Non-pigmented ciliary epithelial cell (primary cell): ENCODE data around the gene CLEC17A.
"Not testable (repeated sequence)": the region's sequence is repeated elsewhere in the genome, so short reads cannot be mapped to it uniquely, and the experiment has no call there.

Experiments
- DNase-seq: peaks from one replicate; pipeline ENCODE4 v3.0.0-alpha.2; 2010; ENCODE audit warnings: low read depth

CLEC17A gene

GRCh38 chr19:14580623-14581237 is 2.2 kb upstream of the CLEC17A start:
- DNase-seq = no peak

DNA sequence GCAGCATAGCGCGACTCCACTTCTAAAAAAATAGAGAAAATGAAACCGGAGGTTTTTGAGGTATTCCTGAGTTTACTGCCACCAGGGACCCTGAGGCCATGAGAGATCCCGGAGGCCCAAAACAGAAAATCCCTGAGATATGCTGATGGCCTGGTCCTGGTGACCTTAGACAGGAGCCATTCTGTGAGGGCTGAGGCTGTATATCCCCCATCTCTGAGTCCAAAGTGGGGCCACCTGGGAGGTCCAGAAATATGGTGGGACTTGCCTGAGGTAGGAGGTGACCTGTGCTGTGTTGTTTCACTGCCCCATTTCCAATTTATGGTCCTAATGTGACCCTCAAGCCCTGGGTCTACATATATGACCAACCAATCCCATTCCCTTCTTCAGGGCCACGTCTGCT is 1.5 kb downstream of the CLEC17A start:
- DNase-seq = not testable (repeated sequence)

DNA sequence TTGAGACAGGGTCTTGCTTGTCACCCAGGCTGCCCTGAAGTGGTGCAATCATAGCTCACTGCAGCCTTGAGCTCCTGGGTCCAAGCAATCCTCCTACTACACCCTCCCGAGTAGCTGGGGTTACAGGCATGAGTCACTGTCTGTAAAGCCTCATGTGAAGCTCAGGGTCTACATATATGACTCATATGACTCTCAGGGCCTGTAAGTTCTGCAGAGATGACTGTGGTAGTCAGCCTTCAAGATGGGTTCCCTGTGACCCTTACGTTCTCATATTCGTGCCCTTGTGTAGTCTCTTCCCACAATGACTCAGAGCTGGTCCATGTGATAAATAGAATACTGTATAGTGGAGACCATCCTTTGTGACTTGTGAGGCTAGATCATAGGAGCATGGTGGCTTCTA is 2.3 kb downstream of the CLEC17A start:
- DNase-seq = peak; percentile 36

DNA sequence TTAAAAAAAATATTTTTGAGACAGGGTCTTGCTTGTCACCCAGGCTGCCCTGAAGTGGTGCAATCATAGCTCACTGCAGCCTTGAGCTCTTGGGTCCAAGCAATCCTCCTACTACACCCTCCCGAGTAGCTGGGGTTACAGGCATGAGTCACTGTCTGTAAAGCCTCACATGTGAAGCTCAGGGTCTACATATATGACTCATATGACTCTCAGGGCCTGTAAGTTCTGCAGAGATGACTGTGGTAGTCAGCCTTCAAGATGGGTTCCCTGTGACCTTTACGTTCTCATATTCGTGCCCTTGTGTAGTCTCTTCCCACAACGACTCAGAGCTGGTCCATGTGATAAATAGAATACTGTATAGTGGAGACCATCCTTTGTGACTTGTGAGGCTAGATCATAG is 6.5 kb downstream of the CLEC17A start:
- not testable (repeated sequence) for DNase-seq

DNA sequence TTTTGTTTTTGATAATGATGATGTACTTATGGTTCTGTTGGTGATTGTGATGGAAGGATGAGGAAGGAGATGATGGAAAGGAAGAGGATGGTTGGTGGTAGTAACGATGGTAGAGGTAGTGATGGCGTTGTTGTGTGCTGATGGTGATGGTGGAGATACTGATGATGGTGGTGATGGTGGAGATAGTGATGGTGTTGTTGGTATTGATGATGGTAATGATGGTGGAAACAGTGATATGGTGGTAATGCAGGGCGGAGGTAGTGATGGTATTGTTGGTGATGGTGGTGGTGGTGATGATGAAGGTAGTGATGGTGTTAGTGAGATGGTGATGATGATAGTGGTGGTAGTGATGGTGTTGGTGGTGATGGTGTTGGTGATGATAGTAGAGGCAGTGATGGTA is 12.7 kb downstream of the CLEC17A start:
- no peak for DNase-seq

DNA sequence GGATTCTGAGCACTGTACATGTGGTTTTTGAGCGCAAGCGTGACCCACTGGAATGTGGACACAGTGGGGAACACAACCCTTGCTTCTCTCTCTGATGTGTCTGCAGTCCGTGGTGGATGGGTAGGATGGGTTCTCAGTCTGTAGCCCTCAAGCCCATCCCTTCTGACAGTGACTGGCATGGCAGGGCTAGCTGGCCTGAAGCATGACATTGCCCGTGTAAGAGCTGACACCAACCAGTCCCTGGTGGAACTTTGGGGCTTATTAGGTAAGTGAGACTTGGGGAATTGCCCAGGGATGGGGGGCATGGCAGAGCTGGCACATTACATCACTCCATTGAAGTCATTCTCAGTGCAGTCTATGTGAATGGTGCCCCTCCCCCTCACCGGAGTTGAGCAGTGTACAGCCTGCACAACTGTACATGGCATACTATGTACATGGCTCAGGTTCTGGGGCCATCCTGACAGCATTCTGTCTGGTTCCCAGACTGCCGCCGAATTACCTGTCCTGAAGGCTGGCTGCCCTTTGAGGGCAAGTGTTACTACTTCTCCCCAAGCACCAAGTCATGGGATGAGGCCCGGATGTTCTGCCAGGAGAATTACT is 16.8 kb downstream of the CLEC17A start:
- DNase-seq = no peak

DNA sequence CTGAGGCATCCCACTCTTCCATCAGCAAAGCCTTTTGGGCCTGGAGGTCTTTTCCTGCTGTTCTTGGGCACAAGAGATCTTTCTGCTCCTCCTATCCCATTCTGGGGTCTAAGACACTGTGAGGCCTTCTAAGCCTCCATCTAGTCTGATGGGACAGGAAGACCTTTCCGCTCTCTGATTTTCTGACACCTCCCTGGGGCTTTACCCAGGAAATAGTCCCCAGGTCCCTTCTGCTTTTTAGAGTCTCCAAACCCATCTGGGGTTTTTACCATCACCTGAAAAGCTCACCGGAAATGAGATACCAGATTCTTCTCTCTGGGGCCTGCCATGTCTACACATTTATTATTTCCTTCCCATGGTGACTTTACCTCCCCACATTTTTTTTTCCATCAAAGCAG is 21.1 kb downstream of the CLEC17A start:
- no peak for DNase-seq

DNA sequence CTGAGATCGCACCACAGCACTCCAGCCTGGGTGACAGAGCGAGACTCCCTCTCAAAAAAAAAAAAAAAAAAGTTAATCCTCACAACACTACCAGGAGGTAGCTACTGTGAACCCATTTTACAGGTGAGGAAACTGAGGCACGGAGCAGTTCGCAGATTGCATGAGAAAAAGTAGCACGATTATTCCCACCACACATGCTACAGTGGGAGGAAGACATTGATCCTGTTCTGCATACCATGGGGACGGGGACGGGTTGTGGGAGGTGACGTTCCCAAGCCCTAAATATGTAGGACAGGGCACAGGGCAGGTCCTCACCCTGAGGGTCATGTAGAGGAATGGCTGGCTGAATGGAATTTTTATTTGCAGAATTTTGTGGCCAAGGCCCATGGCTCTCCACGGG is 23.7 kb downstream of the CLEC17A start:
- DNase-seq = no peak

DNA sequence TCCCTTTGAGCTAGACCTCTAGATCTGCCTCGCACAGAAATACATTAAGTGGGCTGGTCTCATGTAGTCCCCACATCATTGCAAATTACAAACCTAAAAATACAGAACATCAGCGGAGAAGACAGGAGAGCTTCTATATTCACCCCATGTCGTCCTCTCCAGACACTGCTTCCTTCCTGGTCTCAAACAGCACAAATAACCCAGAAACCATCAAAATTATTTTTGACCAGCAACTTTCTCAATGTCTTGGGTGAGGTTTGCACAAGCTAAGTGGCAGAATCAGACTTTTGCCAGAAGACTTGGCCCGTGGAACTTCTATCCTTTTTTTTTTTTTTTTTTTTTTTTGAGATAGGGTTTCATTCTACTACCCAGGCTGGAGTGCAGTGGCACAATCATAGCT is 28.2 kb downstream of the CLEC17A start:
- no peak for DNase-seq

DNA sequence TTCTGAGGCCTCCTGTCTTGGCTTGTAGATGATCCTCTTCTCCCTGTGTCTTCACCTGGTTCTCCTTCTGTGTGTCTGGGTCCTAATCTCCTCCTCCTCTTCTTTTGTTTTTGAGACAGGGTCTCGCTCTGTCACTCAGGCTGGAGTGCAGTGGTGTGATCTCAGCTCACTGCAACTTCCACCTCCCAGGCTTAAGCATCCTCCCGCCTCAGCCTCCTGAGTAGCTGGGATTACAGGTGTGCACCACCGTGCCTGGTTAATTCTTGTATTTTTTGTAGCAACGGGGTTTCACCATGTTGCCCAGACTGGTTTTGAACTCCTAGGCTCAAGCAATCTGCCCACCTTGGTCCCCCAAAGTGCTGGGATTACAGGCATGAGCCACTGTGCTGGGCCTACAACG is 29.4 kb downstream of the CLEC17A start:
- not testable (repeated sequence) for DNase-seq

DNA sequence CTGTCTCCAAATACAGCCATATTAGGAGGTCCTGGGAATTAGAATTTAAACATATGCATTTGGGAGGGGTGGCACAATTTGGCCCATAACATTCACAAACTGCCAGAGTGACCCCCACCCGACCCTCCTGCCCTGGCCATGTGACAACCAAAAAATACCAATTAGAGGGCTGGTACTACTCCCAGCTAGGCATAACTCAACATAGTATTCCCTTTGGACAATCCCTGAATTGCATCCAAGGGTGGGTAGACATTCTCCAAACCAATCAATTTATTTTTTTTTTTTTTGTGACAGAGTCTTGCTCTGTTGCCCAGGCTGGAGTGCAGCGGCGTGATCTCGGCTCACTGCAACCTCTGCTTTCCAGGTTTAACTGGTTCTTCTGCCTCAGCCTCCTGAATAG is 29.8 kb downstream of the CLEC17A start:
- DNase-seq = no peak

DNA sequence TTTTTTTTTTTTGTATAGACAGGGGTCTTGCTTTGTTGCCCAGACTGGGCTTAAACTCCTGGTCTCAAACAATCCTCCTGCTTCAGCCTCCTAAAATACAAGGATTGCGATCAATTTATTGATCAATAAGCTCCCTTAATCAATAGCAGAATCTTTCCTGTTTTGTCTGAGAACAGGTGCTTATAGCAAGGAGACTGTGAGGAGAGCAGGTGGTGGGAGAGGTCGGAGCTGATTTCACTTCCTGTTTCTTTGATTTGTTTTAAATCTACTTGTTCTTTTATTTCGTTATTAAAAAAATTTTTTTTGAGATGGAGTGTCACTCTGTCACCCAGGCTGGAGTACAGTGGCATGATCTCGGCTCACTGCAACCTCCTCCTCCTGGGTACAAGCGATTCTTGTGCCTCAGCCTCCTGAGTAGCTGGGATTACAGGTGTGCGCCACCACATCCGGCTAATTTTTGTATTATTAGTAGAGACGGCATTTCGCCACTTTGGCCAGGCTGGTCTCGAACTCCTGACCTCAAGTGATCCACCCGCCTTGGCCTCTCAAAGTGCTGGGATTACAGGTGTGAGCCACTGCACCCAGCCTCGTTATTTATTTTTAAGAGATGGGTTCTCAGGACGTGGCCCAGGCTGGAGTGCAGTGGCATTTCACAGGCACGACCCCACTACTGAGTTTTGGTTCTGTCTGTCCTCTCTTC is 30.7 kb downstream of the CLEC17A start:
- DNase-seq = not testable (repeated sequence)

DNA sequence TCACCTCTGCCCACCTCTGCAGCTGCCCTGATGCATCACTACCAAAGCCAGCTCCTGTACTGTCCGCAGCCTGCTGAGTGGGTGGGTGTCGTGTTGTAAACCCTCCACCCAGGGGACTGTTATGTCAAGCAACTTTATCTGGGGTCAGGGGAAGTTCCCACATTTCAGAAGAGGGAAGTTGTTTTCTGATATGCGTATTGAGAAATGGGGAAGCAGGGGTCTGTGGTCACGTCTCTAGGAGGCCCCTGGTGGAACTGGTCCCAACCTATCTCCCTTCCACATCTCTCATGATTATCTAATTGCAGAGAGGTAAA is 31.2 kb downstream of the CLEC17A start:
- no peak for DNase-seq

- DNase-seq = no peak
Observed at GRCh38 chr19:14615623-14616022, 32.7 kb downstream of the CLEC17A start.

DNA sequence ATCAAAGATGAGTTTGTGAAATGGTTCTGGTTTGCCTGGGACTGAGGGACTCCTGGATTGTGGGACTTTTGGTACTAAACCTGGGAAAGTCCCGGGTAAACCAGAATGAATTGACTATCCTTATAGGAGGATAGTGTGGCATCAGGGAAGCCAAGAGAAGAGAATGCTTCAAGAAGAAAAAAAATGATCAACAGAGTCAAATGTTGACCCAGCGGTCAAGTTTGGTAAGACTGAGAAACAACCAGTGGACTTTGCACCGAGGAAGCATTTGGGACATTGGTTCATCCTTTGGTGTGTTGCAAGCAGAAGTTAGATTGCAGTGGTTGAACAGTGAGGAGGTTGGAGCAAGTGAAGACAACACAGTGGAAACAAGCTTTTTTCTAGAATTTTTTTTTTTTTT is 33.5 kb downstream of the CLEC17A start:
- no peak for DNase-seq

GRCh38 chr19:14619404-14619803 is 36.5 kb downstream of the CLEC17A start:
- no peak for DNase-seq

GRCh38 chr19:14624491-14624890 is 41.6 kb downstream of the CLEC17A start:
- DNase-seq = not testable (repeated sequence)

DNA sequence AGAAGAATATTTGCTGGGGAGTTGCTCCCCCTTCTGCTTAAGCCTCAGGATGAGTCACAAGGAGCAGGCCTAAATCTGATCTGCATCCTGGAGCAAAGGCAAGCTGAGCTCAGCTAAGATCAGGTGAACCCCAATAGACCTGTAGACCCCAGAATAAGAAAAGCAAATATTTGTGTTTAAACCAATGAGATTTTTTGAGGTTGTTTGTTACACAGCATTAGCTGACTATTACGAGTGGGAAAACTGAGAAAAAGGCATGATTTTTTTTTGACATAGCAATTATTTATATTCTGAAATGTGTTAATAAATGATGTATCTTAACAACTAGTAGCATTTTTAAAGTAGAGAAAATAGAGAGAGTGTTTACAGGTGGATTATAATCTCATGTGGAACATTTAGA is 46.7 kb downstream of the CLEC17A start:
- DNase-seq = no peak

GRCh38 chr19:14632286-14632685 is 49.4 kb downstream of the CLEC17A start:
- DNase-seq = no peak

- DNase-seq = no peak
Observed at GRCh38 chr19:14639536-14640277, 56.8 kb downstream of the CLEC17A start.

DNA sequence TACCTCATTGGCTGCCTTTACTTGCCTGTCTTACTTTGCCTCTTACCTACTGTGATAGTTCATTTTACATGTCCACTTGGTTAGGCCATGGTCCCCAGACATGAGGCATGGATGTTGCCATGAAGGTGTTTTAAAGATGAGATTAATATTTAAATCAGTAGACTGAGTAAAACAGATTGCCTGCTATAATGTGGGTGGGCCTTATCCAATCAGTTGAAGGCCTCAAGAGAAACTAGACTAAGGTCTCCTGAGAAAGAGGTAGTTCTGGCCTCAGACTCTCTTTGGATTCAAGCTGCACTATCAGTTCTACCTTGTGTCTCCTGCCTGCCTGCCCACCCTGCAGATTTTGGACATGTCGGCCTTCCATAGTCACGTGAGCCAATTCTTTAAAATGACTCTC is 65.6 kb downstream of the CLEC17A start:
- DNase-seq = no peak

DNA sequence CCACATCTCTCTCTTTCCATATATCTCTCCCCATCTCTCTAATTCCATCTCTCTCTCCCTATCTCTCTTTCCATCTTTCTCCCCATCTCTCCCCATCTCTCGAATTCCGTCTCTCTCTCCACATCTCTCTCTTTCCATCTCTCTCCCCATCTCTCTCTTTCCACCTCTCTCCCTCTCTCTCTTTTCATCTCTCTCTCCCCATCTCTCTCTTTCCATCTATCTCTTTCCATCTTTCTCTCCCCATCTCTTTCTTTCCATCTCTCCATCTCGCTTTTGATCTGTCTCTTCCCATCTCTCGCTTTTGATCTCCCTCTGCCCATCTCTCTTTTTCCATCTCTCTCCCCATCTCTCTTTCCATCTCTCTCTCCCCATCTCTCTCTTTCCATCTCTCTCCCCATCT is 66.1 kb downstream of the CLEC17A start:
- DNase-seq = no peak

DNA sequence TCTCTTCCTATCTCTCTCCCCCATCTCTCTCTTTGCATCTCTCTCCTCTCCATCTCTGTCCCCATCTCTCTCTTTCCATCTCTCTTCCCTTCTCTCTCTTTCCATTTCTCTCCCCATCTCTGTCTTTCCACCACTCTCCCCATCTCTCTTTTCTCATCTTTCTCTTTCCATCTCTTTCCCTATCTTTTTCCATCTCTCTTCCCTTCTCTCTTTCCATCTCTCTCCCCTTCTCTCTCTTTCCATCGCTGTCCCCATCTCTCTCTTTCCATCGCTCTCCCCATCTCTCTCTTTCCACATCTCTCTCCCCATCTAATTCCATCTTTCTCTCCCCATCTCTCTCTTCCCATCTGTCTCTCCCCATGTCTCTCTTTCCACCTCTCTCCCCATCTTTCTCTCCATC is 67.3 kb downstream of the CLEC17A start:
- no peak for DNase-seq
